Chondrocyte (in vitro differentiated cells): ENCODE results near the gene DAPK1. TPM values are rescaled to one million over a fixed set of nuclear protein-coding genes. Genes with fewer than 3 reads are reported as not detected.

ENCODE experiments used
- DNase-seq: peaks from one replicate; pipeline ENCODE4 v3.0.0; 2021; ENCODE audit warnings: mixed read lengths, low spot score
- H3K27ac Mint-ChIP-seq: one replicate; pipeline ENCODE4 v1.8.0; 2021; ENCODE audit warnings: mild to moderate bottlenecking, moderate library complexity, mixed read lengths; ENCODE audit not compliant: unreplicated experiment
- H3K27me3 Mint-ChIP-seq: 2 replicates; pipeline ENCODE4 v1.8.0; 2021; ENCODE audit warnings: low read depth, mixed read lengths
- H3K36me3 Mint-ChIP-seq: 2 replicates; pipeline ENCODE4 v1.8.0; 2021; ENCODE audit warnings: low read depth, mixed read lengths
- H3K4me1 Mint-ChIP-seq: 2 replicates; pipeline ENCODE4 v1.8.0; 2021; ENCODE audit warnings: low read depth, mild to moderate bottlenecking, mixed read lengths
- H3K4me3 Mint-ChIP-seq: one replicate; pipeline ENCODE4 v1.8.0; 2021; ENCODE audit warnings: mild to moderate bottlenecking, moderate library complexity, mixed read lengths; ENCODE audit not compliant: unreplicated experiment
- H3K9me3 Mint-ChIP-seq: 2 replicates; pipeline ENCODE4 v1.8.0; 2021; ENCODE audit warnings: low read depth, mixed read lengths
- CTCF ChIP-seq: fragments of 200-600 bp; sonication (generic); IDR thresholded peaks from 2 replicates; pipeline ENCODE4 v1.5.0; 2021; ENCODE audit warnings: antibody characterized with exemption, mild to moderate bottlenecking, moderate library complexity
- total RNA-seq: library from RNA; stranded (reverse); gene quantifications from 3 replicates; pipeline ENCODE4 v1.2.1, GENCODE V29; 2021

Gene DAPK1
- total RNA-seq, 1 donor from 2014 or later: 87.9 TPM

GRCh38 chr9:87674565-87675299 is 177.1 kb downstream of the DAPK1 start:
- H3K27ac Mint-ChIP-seq: no peak overlapping the region
- TF ChIP-seq CTCF: no peak

GRCh38 chr9:87675906-87676515 is 178.3 kb downstream of the DAPK1 start:
- no peaks in the 10 kb centered on the region for H3K27me3 Mint-ChIP-seq
- peaks cover 8% of the 10 kb centered on the region for H3K4me1 Mint-ChIP-seq
- no peak overlapping the region for H3K27ac Mint-ChIP-seq
- peaks cover 13% of the 10 kb centered on the region for H3K36me3 Mint-ChIP-seq
- DNase-seq: no peak
- TF ChIP-seq CTCF: no peak
- no peak overlapping the region for H3K4me3 Mint-ChIP-seq
- no peaks in the 10 kb centered on the region for H3K9me3 Mint-ChIP-seq

More at GRCh38 chr9:87674565-87675299, 177.1 kb downstream of the DAPK1 start:
- H3K27me3 Mint-ChIP-seq: no peaks in the 10 kb centered on the region
- DNase-seq: no peak
- peaks cover 13% of the 10 kb centered on the region for H3K36me3 Mint-ChIP-seq
- peaks cover 8% of the 10 kb centered on the region for H3K4me1 Mint-ChIP-seq
- no peak overlapping the region for H3K4me3 Mint-ChIP-seq
- H3K9me3 Mint-ChIP-seq: no peaks in the 10 kb centered on the region

GRCh38 chr9:87676976-87677775 is 179.5 kb downstream of the DAPK1 start:
- Mint-ChIP-seq H3K36me3 (peaks cover 19% of the 10 kb centered on the region), H3K4me3 (no peak overlapping the region), H3K27ac (no peak overlapping the region), H3K4me1 (peaks cover 8% of the 10 kb centered on the region), H3K27me3 (no peaks in the 10 kb centered on the region), H3K9me3 (no peaks in the 10 kb centered on the region)
- TF ChIP-seq CTCF: no peak
- no peak for DNase-seq

GRCh38 chr9:87677776-87678587 is 180.3 kb downstream of the DAPK1 start:
- H3K4me3 Mint-ChIP-seq: no peak overlapping the region
- peaks cover 11% of the 10 kb centered on the region for H3K4me1 Mint-ChIP-seq
- no peak overlapping the region for H3K27ac Mint-ChIP-seq
- H3K36me3 Mint-ChIP-seq: peaks cover 18% of the 10 kb centered on the region
- no peaks in the 10 kb centered on the region for H3K27me3 Mint-ChIP-seq
- no peak for DNase-seq
- H3K9me3 Mint-ChIP-seq: no peaks in the 10 kb centered on the region
- no peak for TF ChIP-seq CTCF
